HG02759 (cell line): Measurements from ENCODE around the gene LCN12.

Experiments
- ATAC-seq: cut with Tn5 transposase; IDR thresholded peaks from one replicate; pipeline ENCODE4 v1.9.1; 2021; ENCODE audit warnings: mild to moderate bottlenecking, moderate library complexity; ENCODE audit not compliant: unreplicated experiment

The LCN12 gene

DNA sequence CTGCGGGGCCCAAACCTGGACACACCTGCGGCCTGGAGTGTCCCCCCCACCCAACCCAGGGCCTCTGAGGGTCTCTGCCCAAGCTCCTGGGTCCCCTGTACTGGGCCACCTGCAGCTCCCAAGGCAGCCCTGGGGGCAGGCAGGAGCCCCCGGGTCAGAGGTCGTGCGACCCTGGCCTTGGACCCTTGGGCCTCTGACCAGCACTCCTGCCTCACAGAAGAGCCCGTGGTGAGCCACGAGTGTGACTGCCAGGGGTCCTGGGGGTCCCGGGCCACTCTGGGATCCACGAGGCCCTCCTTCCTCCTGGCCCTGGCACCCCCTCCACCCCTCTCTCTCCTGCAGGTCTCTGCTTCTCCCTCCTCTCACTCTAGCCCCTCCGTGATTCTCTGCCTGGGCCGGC is 20.3 kb downstream of the LCN12 start:
- no peak for ATAC-seq

- ATAC-seq = no peak
Observed at GRCh38 chr9:136972743-136973142, 20.7 kb downstream of the LCN12 start.

DNA sequence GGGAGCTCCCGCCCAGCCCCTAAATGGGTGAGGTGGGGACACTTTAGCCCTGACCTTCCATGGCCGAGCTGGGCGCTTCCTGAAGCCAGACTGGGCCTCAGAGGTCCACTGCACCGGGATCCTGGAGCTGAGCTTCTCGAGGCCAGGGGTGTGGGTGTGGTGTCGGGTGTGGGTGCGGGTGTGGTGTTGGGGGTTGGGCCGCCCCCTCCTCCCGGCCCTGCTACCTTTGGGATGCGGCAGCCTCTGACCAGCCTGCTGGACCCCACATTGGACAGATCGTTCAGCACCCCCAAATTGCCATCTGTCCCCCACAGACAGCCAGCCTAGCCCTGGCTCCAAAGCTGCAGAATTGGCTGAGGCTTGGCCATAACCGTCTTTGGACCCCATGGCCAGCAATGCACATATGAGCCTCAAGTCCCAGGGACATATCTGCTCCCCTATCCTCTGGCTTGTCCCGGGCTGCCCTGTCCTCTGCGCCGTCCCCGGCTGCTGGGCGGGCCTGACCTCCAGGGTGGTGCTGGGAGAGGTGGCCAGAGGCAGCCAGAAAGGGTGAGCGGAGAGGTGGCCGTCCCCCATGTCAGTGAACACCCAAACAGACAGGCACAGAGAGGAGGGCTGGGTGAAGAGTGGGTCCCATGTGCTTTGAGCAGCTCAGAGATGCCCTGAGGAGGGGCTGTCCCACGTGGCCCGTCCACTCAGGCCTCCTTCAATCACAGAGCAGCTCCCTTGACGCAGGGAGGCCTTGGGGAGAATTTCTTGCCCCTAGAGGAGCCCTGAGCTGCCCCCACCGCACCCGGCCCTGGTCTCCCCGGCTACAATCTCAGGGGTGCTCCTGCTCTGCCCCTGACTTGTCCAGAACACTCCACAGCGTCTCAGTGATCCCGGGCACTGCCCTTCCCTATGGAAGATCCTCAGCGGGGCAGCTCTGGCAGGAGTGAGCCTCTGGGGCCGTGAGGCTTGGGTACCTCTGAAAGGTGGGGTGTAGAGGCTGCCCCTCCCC is 21.8 kb downstream of the LCN12 start:
- ATAC-seq = no peak

DNA sequence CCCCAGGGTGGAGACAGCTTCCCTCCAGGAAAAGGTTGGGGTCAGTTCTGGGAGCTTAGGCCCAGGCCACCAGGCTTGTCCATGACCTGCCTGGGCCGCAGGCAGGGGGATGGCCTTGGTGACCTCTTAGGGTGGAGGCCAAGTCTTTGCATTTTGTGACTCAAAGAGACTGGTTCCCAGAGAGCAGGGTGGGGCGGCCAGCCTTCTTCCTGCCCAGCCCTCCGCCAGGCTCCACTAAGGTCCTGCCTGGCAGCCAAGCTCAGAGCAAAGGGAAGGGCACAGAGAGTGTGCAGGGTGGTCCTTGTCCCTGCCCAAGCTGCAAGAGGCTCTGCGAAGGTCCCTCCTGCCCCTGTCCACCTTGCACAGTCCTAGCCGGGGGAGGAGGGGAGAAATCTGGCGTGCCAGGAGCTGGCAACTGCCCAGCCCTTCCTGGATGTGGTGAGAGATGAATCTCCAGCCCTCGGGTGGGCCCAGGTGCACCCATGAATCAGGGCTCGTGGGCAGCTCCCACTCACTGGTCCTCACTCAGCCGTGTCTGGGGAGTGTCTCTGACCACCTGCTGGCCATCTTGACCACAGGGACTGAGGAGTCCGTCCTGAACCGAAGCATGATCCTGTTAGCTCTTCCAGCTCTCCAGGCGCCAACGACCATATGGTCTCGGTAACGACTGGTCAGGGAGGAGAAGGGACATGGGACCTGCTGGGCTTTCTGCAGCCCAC is 22.9 kb downstream of the LCN12 start:
- no peak for ATAC-seq

GRCh38 chr9:136975644-136976043 is 23.6 kb downstream of the LCN12 start:
- no peak for ATAC-seq

GRCh38 chr9:136977223-136977622 is 25.1 kb downstream of the LCN12 start, which contains the start of gene PTGDS:
TSS of gene PTGDS (plus strand) at chr9:136977504. CDS start at chr9:136977579, 75 bp downstream.
- no peak for ATAC-seq

DNA sequence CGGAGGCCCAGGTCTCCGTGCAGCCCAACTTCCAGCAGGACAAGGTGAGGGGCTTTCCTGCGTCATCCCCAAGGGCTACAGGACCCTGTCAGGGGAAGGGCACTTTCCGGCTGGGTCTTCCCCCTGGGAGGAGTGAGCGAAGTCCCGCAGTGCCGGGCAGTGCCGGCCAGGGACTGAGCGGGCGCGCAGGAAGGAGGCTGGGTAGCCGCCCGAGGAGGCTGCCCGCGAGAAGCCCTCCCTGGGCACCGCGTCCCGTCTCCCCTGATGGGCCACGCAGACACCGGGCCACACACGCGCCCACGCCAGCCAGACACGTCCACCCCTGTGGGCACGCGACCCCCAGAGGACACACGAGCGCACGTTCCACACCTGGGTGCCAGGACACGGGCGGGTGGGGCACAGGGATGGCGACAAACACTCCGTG is 25.6 kb downstream of the LCN12 start:
- ATAC-seq = no peak

DNA sequence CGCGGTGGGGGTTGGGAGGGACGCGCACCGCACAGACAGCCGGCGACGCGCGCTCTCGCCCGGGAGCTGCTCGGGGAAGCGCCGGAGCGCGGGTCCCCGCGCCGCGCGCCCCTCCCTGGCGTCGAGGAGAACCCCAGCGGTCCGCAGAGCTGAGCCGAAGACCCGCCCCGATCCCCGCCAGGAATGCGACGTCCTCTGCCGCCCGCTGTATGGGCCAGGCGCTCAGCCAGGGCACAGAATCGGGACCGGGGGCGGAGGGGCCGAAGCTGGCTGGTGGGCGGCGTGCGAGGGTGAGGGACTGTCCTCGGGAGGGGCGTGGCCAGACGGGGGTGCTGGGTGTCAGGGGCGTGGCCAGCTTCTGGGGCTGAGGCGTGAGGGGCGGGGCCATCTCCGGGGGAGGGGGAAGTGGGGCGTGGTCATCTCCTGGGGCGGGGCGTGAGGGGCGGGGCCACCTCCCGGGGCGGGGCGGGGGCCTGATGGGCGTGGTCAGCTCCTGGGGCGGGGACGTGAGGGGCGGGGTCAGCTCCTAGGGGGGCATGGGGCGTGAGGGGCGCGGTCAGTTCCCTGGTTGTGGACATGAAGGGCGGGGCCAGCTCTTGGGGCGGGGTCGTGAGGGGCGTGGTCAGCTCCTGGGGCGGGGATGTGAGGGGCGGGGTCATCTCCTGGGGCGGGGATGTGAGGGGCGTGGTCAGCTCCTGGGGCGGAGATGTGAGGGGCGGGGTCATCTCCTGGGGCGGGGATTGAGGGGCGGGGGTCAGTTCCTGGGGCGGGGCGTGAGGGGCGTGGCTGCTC is 26.2 kb downstream of the LCN12 start:
- ATAC-seq = no peak

- no peak for ATAC-seq
Observed at GRCh38 chr9:136978865-136979544, 26.9 kb downstream of the LCN12 start.

- no peak for ATAC-seq
Observed at GRCh38 chr9:136979769-136980587, 27.9 kb downstream of the LCN12 start.

GRCh38 chr9:136980669-136981478 is 28.8 kb downstream of the LCN12 start:
- ATAC-seq = no peak

DNA sequence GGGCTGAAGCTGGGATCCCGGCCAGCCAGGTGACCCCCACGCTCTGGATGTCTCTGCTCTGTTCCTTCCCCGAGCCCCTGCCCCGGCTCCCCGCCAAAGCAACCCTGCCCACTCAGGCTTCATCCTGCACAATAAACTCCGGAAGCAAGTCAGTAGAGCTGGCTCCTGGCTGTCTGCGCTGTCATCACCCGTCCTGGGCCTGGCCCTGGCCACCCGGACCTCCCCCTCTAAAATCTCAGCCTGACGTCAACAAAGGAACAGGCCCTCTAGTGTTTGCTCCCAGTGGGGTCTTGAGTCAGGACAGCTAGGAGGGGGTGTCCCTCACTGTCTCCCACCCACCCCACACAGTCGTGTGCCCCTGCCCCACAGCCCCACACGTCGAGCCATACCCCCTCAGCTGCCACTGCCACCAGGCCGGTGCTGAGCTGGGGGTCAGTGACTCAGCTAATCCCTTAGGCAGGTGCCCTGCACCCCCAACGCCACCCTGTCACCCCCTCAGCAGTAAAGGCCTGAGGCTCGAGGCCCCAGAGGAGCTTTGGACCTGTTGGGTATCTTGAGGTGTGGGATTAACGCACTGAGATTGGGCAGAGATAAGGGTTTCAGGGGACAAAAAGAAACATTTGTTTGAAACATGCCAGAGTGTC is 29.6 kb downstream of the LCN12 start:
- ATAC-seq = no peak

GRCh38 chr9:136982232-136983051 is 30.4 kb downstream of the LCN12 start, which contains the start of gene LCNL1:
TSS of gene LCNL1 (plus strand) at chr9:136982993. CDS start at chr9:136983587, 594 bp downstream.
- ATAC-seq = no peak

DNA sequence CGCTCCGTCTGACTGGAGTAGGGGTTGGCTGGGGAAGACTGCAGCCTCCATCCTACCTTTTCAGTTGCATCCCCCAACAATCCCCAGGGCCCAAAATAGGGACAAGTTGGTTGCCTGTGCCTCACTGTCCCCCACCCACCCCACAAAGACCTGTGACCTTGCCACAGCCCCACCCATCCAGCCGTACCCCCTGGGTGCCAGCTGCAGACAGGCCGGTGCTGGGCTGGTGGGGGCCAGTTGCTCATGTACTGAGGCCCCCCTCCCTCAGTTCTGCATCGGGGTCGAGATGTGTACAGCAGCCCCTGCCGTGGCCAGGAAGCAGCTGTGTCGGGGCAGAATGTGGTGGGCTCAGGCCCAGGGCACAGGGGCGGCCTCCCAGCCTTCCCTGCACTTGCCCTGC is 31.1 kb downstream of the LCN12 start:
- ATAC-seq = no peak

DNA sequence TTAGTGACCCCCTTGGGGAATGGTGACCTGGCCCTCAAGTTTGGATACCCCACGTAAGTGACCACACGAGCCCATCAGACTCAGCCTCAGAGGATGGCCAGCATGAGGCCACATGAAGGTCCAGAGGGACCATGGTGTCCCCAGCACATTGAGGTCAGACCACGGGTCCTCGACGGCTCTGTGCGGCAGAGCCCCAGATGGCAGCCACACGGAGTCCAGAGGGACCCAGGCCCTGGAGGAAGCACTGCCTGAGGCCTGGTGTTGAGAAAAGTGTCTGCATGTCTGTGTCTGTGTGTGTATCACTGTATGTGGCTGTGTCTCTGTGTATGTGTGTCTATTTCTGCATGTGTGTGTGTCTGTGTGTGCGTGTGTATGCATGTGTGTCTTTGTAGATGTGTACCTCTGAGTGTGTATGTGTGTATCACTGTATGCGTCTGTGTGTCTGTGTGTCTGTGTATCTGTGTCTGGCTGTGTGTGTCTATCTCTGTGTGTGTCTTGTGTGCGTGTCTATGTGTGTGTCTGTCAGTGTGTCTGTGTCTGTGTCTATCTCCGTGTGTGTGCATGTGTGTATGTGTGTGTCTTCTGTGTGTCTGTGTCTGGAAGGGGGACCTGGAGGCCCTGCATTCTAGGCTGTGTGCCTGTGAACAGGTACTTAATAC is 31.7 kb downstream of the LCN12 start:
- ATAC-seq = no peak

GRCh38 chr9:136984464-136985026 is 32.5 kb downstream of the LCN12 start:
- ATAC-seq = no peak
